Endothelial cell of umbilical vein (primary cell): ENCODE results near the gene CANT1. TPM values are rescaled to one million over a fixed set of nuclear protein-coding genes. Genes with fewer than 3 reads are reported as not detected.

Experiments used
- BruUV-seq: library from RNA; stranded (reverse); fragments of 400-500 nt; replicated peaks from 2 replicates; lab custom pipeline; 2021; lab: Mats Ljungman, UMichigan
- CTCF ChIA-PET: fragments of 300-600, 350-600 bp; sonication (Branson Sonifier 250); formaldehyde crosslinking; loops from one replicate; lab custom pipeline; 2021; ENCODE audit warnings: antibody characterized with exemption, inconsistent platforms; lab: Charles Lee
- POLR2A ChIA-PET: fragments of 300-600, 350-600 bp; sonication (Branson Sonifier 250); formaldehyde crosslinking; loops from one replicate; lab custom pipeline; 2021; ENCODE audit warnings: antibody characterized with exemption, inconsistent platforms; lab: Charles Lee
- DNase-seq: peaks from one replicate; pipeline ENCODE4 v3.0.0-alpha.2; 2011; ENCODE audit warnings: low read depth, low spot score
- FAIRE-seq: peaks from 2 replicates; lab custom pipeline; 2011; peaks lifted over from hg19 to GRCh38; lab: Jason Lieb, UNC
- H2AFZ ChIP-seq: 2 replicates; pipeline ENCODE4 v1.6.0; 2012; ENCODE audit warnings: low read depth, low read length, control low read depth, inconsistent platforms
- H3K27ac ChIP-seq: 2 replicates; pipeline ENCODE4 v1.5.1; 2011; ENCODE audit warnings: low read depth, mild to moderate bottlenecking, control low read depth, low read length, moderate library complexity; ENCODE audit not compliant: insufficient read depth
- H3K27me3 ChIP-seq, 2 experiments: 2 replicates each; pipeline versions ENCODE4 v1.6.0 to v1.6.1; 2011; ENCODE audit warnings: low read length in 2 of 2, mixed read lengths in 1 of 2; ENCODE audit not compliant: control insufficient read depth in 2 of 2, insufficient read depth in 2 of 2
- H3K36me3 ChIP-seq, 2 experiments: 2 replicates in 1 of 2; 3 replicates in 1 of 2; pipeline ENCODE4 v1.5.1; 2011; ENCODE audit warnings: low read length in 2 of 2, mild to moderate bottlenecking in 1 of 2, moderate library complexity in 1 of 2; ENCODE audit not compliant: control insufficient read depth in 2 of 2, insufficient read depth in 2 of 2; ENCODE audit errors: extremely low read depth in 1 of 2
- H3K4me1 ChIP-seq: 3 replicates; pipeline ENCODE4 v1.5.1; 2011; ENCODE audit warnings: mild to moderate bottlenecking, low read length; ENCODE audit not compliant: control insufficient read depth, insufficient read depth; ENCODE audit errors: extremely low read depth
- H3K4me2 ChIP-seq: 2 replicates; pipeline ENCODE4 v1.6.1; 2011; ENCODE audit warnings: low read length, control low read depth, mixed read lengths; ENCODE audit not compliant: insufficient read depth
- H3K4me3 ChIP-seq, 3 experiments: fragments of 200-600 bp in 1 of 3; sonication (generic), shearing (Covaris generic) in 1 of 3; replicated peaks in 1 of 3; 2 replicates each; pipeline ENCODE4 v1.5.1; 2011 to 2016; ENCODE audit warnings: control low read depth in 3 of 3, low read length in 3 of 3, mild to moderate bottlenecking in 2 of 3, inconsistent platforms in 1 of 3, low read depth in 1 of 3, moderate library complexity in 1 of 3; ENCODE audit not compliant: insufficient read depth in 1 of 3
- H3K79me2 ChIP-seq: 2 replicates; pipeline ENCODE4 v1.6.0; 2012; ENCODE audit warnings: low read length, inconsistent platforms; ENCODE audit not compliant: control insufficient read depth, insufficient read depth
- H3K9ac ChIP-seq: replicated peaks from 2 replicates; pipeline ENCODE3; 2011; ENCODE audit warnings: low read length, control low read depth; ENCODE audit not compliant: insufficient read depth; ENCODE audit errors: extremely low read depth
- H3K9me1 ChIP-seq: replicated peaks from 3 replicates; pipeline ENCODE4 v1.6.0; 2011; ENCODE audit warnings: mild to moderate bottlenecking, low read length; ENCODE audit not compliant: control insufficient read depth, insufficient read depth; ENCODE audit errors: extremely low read depth
- H3K9me3 ChIP-seq: replicated peaks from 2 replicates; pipeline ENCODE4 v1.5.1; 2012; ENCODE audit warnings: low read length, inconsistent platforms; ENCODE audit not compliant: control insufficient read depth, insufficient read depth
- H4K20me1 ChIP-seq: replicated peaks from 2 replicates; pipeline ENCODE3; 2011; ENCODE audit warnings: mild to moderate bottlenecking, low read length; ENCODE audit not compliant: control insufficient read depth, insufficient read depth; ENCODE audit errors: extremely low read depth
- CTCF ChIP-seq, 2 donors: IDR thresholded peaks; 1 replicate in 1 of 2; 2 replicates in 1 of 2; pipeline ENCODE4 v1.5.1; 2011; ENCODE audit warnings: low read length in 2 of 2, mild to moderate bottlenecking in 2 of 2, moderate library complexity in 2 of 2, control low read depth in 1 of 2, inconsistent platforms in 1 of 2, low read depth in 1 of 2; ENCODE audit not compliant: insufficient read depth in 1 of 2; ENCODE audit errors: extremely low read depth in 1 of 2
- EZH2 ChIP-seq: IDR thresholded peaks from 2 replicates; pipeline ENCODE4 v1.6.1; 2012; ENCODE audit warnings: borderline replicate concordance, low read depth, mild to moderate bottlenecking, moderate library complexity, low read length, inconsistent platforms; ENCODE audit not compliant: severe bottlenecking
- FOS ChIP-seq: IDR thresholded peaks from 2 replicates; pipeline ENCODE4 v1.6.1; 2011; ENCODE audit warnings: mild to moderate bottlenecking, low read length, moderate library complexity, borderline replicate concordance; ENCODE audit not compliant: insufficient read depth
- GATA2 ChIP-seq: IDR thresholded peaks from 2 replicates; pipeline ENCODE4 v1.7.0; 2011; ENCODE audit warnings: low read depth, mild to moderate bottlenecking, moderate library complexity, mixed read lengths, low read length; ENCODE audit not compliant: insufficient read length, insufficient read depth
- JUN ChIP-seq: IDR thresholded peaks from 2 replicates; pipeline ENCODE4 v1.6.1; 2011; ENCODE audit warnings: borderline replicate concordance, low read depth; ENCODE audit not compliant: insufficient read length, insufficient read depth
- MAX ChIP-seq: IDR thresholded peaks from 2 replicates; pipeline ENCODE4 v1.6.1; 2011; ENCODE audit not compliant: insufficient read depth, insufficient read length
- MYC ChIP-seq: IDR thresholded peaks from one replicate; pipeline ENCODE4 v1.6.1; 2011; ENCODE audit warnings: mild to moderate bottlenecking, low read depth, low read length
- POLR2A ChIP-seq: IDR thresholded peaks from 2 replicates; pipeline ENCODE4 v1.6.1; 2012; ENCODE audit warnings: low read depth, mild to moderate bottlenecking, control low read depth, low read length
- POLR2AphosphoS5 ChIP-seq: IDR thresholded peaks from 2 replicates; pipeline ENCODE4 v1.6.1; 2012; ENCODE audit warnings: low read depth, mild to moderate bottlenecking, control low read depth, low read length, moderate library complexity; ENCODE audit not compliant: insufficient read depth
- dilution Hi-C: fragments of 300-500 bp; cut with MboI; formaldehyde crosslinking; loops from one replicate; pipeline ENCODE4 v1.15.0; 2019; ENCODE audit warnings: low sequenced_read_pairs; ENCODE audit not compliant: extremely low pct_ligation_motif_present
- intact Hi-C: fragments of 100-400 bp; cut with micrococcal nuclease; formaldehyde crosslinking; loops from one replicate; pipeline ENCODE4 v1.10.0; 2022
- polyA plus RNA-seq, 4 experiments: library from polyadenylated mRNA; depleted of rRNA in 3 of 4; stranded (reverse) in 3 of 4; unstranded in 1 of 4; fragments of >200 nt; gene quantifications; 2 replicates each; pipeline versions ENCODE4 v1.2.1 to v1.2.3, GENCODE V29; 2011 to 2012; ENCODE audit warnings: missing spikeins in 1 of 4
- total RNA-seq: library from RNA; stranded (reverse); gene quantifications from 2 replicates; pipeline ENCODE4 v1.2.3, GENCODE V29; 2021

CANT1 gene
- total and polyA plus RNA-seq, 2 donors (not counting 3 experiments of a cell fraction or from before 2014, with no cell fraction given), result 85.0 to 93.6 TPM

- TF ChIP-seq MAX (no peak), MYC (no peak), POLR2AphosphoS5 (no peak), JUN (no peak), FOS (no peak), GATA2 (no peak), EZH2 (no peak), POLR2A (no peak), CTCF (IDR thresholded peaks at IDR 0.05; ENCODE audit: extremely low read depth in 1 of 2, insufficient read depth in 1 of 2, low read depth in 1 of 2, low read length in 2 of 2) (no peak)
- intact Hi-C loops (no loop called here), dilution Hi-C loops (no loop called here)
- Histone ChIP-seq H3K4me1 (peaks cover 32% of the 10 kb centered on the region), H3K27me3 (no peaks in the 10 kb centered on the region), H3K27ac (no peak overlapping the region), H3K4me3 (no peak overlapping the region), H3K9ac (no peak overlapping the region), H3K9me3 (no peaks in the 10 kb centered on the region), H3K4me2 (no peak overlapping the region), H3K36me3 (peaks cover 2 to 13% of the 10 kb centered on the region in 2 experiments), H3K79me2 (peaks cover 11% of the 10 kb centered on the region), H3K9me1 (no peaks in the 10 kb centered on the region), H4K20me1 (no peaks in the 10 kb centered on the region), H2AFZ (no peak overlapping the region)
- BruUV-seq, result no TSS peak
- ChIA-PET CTCF (no interaction called here), POLR2A (no interaction called here)
- FAIRE-seq (peak; percentile 31), DNase-seq (peak; percentile 29)
These were observed 21.4 kb downstream of the CANT1 start for GRCh38 chr17:78988152-78988551.
